ENCODE data around the gene RNASE9.

- no peak for TF ChIP-seq CTCF (IDR thresholded peaks at IDR 0.05; ENCODE audit: borderline replicate concordance, extremely low read depth, low read length, poor library complexity, severe bottlenecking)
- TF ChIP-seq EZH2 (IDR thresholded peaks at IDR 0.05; ENCODE audit: borderline replicate concordance, low read depth, low read length, severe bottlenecking), result no peak
Measured at GRCh38 chr14:20602583-20602982, 41.7 kb upstream of the RNASE9 start.
